Ovary (tissue), 9 donors: ENCODE results near the gene DST. TPM values are rescaled to one million over a fixed set of nuclear protein-coding genes. Genes with fewer than 3 reads are reported as not detected.

Source experiments
- DNase-seq, 5 donors: peaks; one replicate each; pipeline ENCODE4 v3.0.0-alpha.2; 2019 to 2020
- H3K27ac ChIP-seq, 2 donors: fragments of 200-600 bp; one replicate each; pipeline versions ENCODE4 v1.5.1 to v1.8.0; 2019 to 2022
- H3K27me3 ChIP-seq: fragments of 200-600 bp; one replicate; pipeline ENCODE4 v1.8.0; 2022
- H3K36me3 ChIP-seq: fragments of 200-600 bp; sonication (generic); one replicate; pipeline ENCODE4 v1.5.1; 2019
- H3K4me1 ChIP-seq: one replicate; pipeline ENCODE4 v1.8.1; 2013; ENCODE audit warnings: mild to moderate bottlenecking, moderate library complexity; ENCODE audit not compliant: insufficient read depth
- H3K4me3 ChIP-seq: fragments of 200-600 bp; sonication (generic); one replicate; pipeline ENCODE4 v1.5.1; 2017
- H3K9me3 ChIP-seq, 2 donors: fragments of 200-600 bp in 1 of 2; sonication (generic) in 1 of 2; one replicate each; pipeline versions ENCODE4 v1.5.1 to v1.8.1; 2013 to 2019; ENCODE audit warnings: mild to moderate bottlenecking in 1 of 2, moderate library complexity in 1 of 2
- CTCF ChIP-seq, 3 donors: fragments of 450-650 bp in 2 of 3; fragments of 200-600 bp in 1 of 3; IDR thresholded peaks; one replicate each; pipeline versions ENCODE4 v1.5.1 to v1.8.0; 2016 to 2022; ENCODE audit warnings: antibody characterized with exemption in 3 of 3, mild to moderate bottlenecking in 1 of 3
- EP300 ChIP-seq: sonication (generic); formaldehyde crosslinking; IDR thresholded peaks from one replicate; pipeline ENCODE4 v1.6.1; 2017; ENCODE audit warnings: antibody characterized with exemption
- POLR2A ChIP-seq: fragments of 450-650 bp; IDR thresholded peaks from one replicate; pipeline ENCODE4 v1.6.1; 2017; ENCODE audit warnings: antibody characterized with exemption, mild to moderate bottlenecking, moderate library complexity
- WGBS, 3 donors: extraction: QIAGEN DNeasy Blood & Tissue Kit in 1 of 3; methylation state at CpG; one replicate each; pipeline versions ENCODE4 v1.1.5 to v1.1.7; 2013 to 2017; 5-methylcytosine and 5-hydroxymethylcytosine counted together
- intact Hi-C, 4 donors: fragments of 100-400 bp; cut with DNase I; formaldehyde crosslinking; loops; one replicate each; pipeline versions ENCODE4 v1.11.0 to v1.15.1; 2022 to 2023
- polyA plus RNA-seq, 2 donors: library from polyadenylated mRNA; stranded (reverse); fragments of 200-250 nt in 1 of 2; fragments of 350-450 nt in 1 of 2; fragmentation: Illumina TruSeq in 1 of 2; extraction: RNeasy Lipid Tissue Mini Kit (QIAGEN cat#74804) in 1 of 2; gene quantifications; one replicate each; pipeline ENCODE4 v1.2.3, GENCODE V29; 2013 to 2014
- total RNA-seq, 7 donors: library from RNA; depleted of rRNA in 2 of 7; stranded (reverse); fragments of >200 nt in 2 of 7; fragmentation: NEBNext Ultra II Directional in 3 of 7; extraction: Animal tissue kit (Norgen Biotek cat#: 25700) in 3 of 7; gene quantifications; one replicate each; pipeline versions ENCODE4 v1.1.0 to v1.2.4, GENCODE V29; 2016 to 2023
- donor health status: DM: no; HTN: no; CAD: no; lungs with moderate emphysema.
- donor health status: DM: no; HTN: no; CAD: no.
- donor health status: Bipolar disorder and iron deficiency.
- donor health status: DM: yes; HTN: yes; CAD: no.
- donor health status: DM: no; HTN: no; CAD: no.
- donor health status: DM: yes; HTN: yes; CAD: no.

Gene DST
- total and polyA plus RNA-seq, 9 donors = 124 to 290 (median 174) TPM

GRCh38 chr6:56537223-56537770 is 105.4 kb downstream of the DST start:
- no peak for DNase-seq
- Histone ChIP-seq H3K27me3 (no peaks in the 10 kb centered on the region), H3K27ac (no peak overlapping the region), H3K4me3 (peak overlapping the region; percentile 61), H3K9me3 (no peaks in the 10 kb centered on the region), H3K4me1 (peaks cover 3% of the 10 kb centered on the region), H3K36me3 (no peaks in the 10 kb centered on the region)
- intact Hi-C loops = no loop called here
- TF ChIP-seq CTCF (IDR thresholded peaks at IDR 0.05) (no peak), POLR2A (no peak), EP300 (no peak)

- Histone ChIP-seq H3K27me3 (no peaks in the 10 kb centered on the region), H3K9me3 (no peaks in the 10 kb centered on the region), H3K27ac (no peak overlapping the region), H3K36me3 (no peaks in the 10 kb centered on the region), H3K4me1 (peaks cover 3% of the 10 kb centered on the region), H3K4me3 (no peak overlapping the region)
- WGBS, 3 donors = 72 to 84% (median 80%) methylated on average over 2 of the region's 2 CpGs
- no peak for DNase-seq
- intact Hi-C loops = no loop called here
- no peak for TF ChIP-seq EP300
- no peak for TF ChIP-seq CTCF (IDR thresholded peaks at IDR 0.05)
- TF ChIP-seq POLR2A = no peak
These were observed 106.2 kb downstream of the DST start for GRCh38 chr6:56536536-56536935.

GRCh38 chr6:56535626-56536025 is 107.1 kb downstream of the DST start:
- H3K4me1 ChIP-seq = peaks cover 3% of the 10 kb centered on the region
- TF ChIP-seq POLR2A (no peak), CTCF (IDR thresholded peaks at IDR 0.05) (no peak), EP300 (no peak)
- no peak overlapping the region for H3K27ac ChIP-seq
- no peaks in the 10 kb centered on the region for H3K9me3 ChIP-seq
- H3K4me3 ChIP-seq = no peak overlapping the region
- H3K27me3 ChIP-seq = no peaks in the 10 kb centered on the region
- intact Hi-C loops = no loop called here
- no peak for DNase-seq
- no peaks in the 10 kb centered on the region for H3K36me3 ChIP-seq

GRCh38 chr6:56534680-56535419 is 107.8 kb downstream of the DST start:
- WGBS, 3 donors = 89 to 93% (median 93%) methylated on average over 8 of the region's 8 CpGs
- TF ChIP-seq EP300 (no peak), POLR2A (no peak), CTCF (IDR thresholded peaks at IDR 0.05) (no peak)
- intact Hi-C loops = no loop called here
- no peak overlapping the region for H3K27ac ChIP-seq
- no peaks in the 10 kb centered on the region for H3K36me3 ChIP-seq
- H3K4me1 ChIP-seq = peaks cover 3% of the 10 kb centered on the region
- no peaks in the 10 kb centered on the region for H3K9me3 ChIP-seq
- no peaks in the 10 kb centered on the region for H3K27me3 ChIP-seq
- no peak overlapping the region for H3K4me3 ChIP-seq
- no peak for DNase-seq
